ENCODE data around the gene NUDT8. TPM values are rescaled to one million over a fixed set of nuclear protein-coding genes. Genes with fewer than 3 reads are reported as not detected.

The NUDT8 gene
- total RNA-seq, 1 experiment from 2014 or later, result 6.9 TPM

- POLR2A ChIA-PET, result no interaction called here
Measured at GRCh38 chr11:67588136-67588503, 41.6 kb downstream of the NUDT8 start.

GRCh38 chr11:67586568-67587250, 43.0 kb downstream of the NUDT8 start:
- H3K27ac Mint-ChIP-seq (ENCODE audit: low read depth, unreplicated experiment), result peak overlapping the region; percentile 34

More at GRCh38 chr11:67588136-67588503, 41.6 kb downstream of the NUDT8 start:
- Mint-ChIP-seq H3K9me3 (ENCODE audit: unreplicated experiment) (no peaks in the 10 kb centered on the region), H3K4me1 (ENCODE audit: insufficient read depth, unreplicated experiment) (peaks cover 29% of the 10 kb centered on the region), H3K27ac (ENCODE audit: low read depth, unreplicated experiment) (no peak overlapping the region), H3K4me3 (ENCODE audit: unreplicated experiment) (no peak overlapping the region), H3K27me3 (ENCODE audit: insufficient read depth, unreplicated experiment) (no peaks in the 10 kb centered on the region), H3K36me3 (ENCODE audit: insufficient read depth, unreplicated experiment) (peaks cover 62% of the 10 kb centered on the region)
- BruUV-seq (replicated peaks), result no TSS peak
- intact Hi-C loops (cut with micrococcal nuclease), result no loop called here
- no peak for DNase-seq (ENCODE audit: unreplicated experiment)
- TF ChIP-seq CTCF (IDR thresholded peaks at IDR 0.05; ENCODE audit: unreplicated experiment), result no peak
- CTCF ChIA-PET, result no interaction called here

DNA sequence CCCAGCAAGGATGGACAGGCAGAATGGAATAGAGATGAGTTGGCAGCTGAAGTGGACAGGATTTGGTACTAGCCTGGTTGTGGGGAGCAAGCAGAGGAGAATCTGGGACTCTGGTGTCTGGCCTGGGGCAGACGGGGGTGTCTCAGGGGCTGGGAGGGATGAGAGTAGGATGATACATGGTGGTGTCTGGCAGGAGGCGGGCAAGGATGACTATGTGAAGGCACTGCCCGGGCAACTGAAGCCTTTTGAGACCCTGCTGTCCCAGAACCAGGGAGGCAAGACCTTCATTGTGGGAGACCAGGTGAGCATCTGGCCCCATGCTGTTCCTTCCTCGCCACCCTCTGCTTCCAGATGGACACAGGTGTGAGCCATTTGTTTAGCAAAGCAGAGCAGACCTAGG, 43.8 kb downstream of the NUDT8 start:
- peak overlapping the region; percentile 84 for H3K4me3 Mint-ChIP-seq (ENCODE audit: unreplicated experiment)

More at GRCh38 chr11:67586568-67587250, 43.0 kb downstream of the NUDT8 start:
- no peak for DNase-seq (ENCODE audit: unreplicated experiment)
- no peak for TF ChIP-seq CTCF (IDR thresholded peaks at IDR 0.05; ENCODE audit: unreplicated experiment)
- CTCF ChIA-PET, result interaction anchor here (5.2 kb wide), 1 partner anchor 14 kb away, joined by 34 read pairs; no protein-coding TSS in a partner anchor
- Mint-ChIP-seq H3K9me3 (ENCODE audit: unreplicated experiment) (no peaks in the 10 kb centered on the region), H3K36me3 (ENCODE audit: insufficient read depth, unreplicated experiment) (peaks cover 70% of the 10 kb centered on the region), H3K4me1 (ENCODE audit: insufficient read depth, unreplicated experiment) (peaks cover 38% of the 10 kb centered on the region), H3K4me3 (ENCODE audit: unreplicated experiment) (peak overlapping the region; percentile 84), H3K27me3 (ENCODE audit: insufficient read depth, unreplicated experiment) (no peaks in the 10 kb centered on the region)
- POLR2A ChIA-PET, result interaction anchor here (1.3 to 1.5 kb wide), 2 partner anchors 8 to 22 kb away, joined by 3 to 4 read pairs; no protein-coding TSS in a partner anchor
- no TSS peak for BruUV-seq (replicated peaks)
- intact Hi-C loops (cut with micrococcal nuclease), result no loop called here

More for the DNA sequence above, 43.8 kb downstream of the NUDT8 start:
- BruUV-seq (replicated peaks), result no TSS peak
- Mint-ChIP-seq H3K9me3 (ENCODE audit: unreplicated experiment) (no peaks in the 10 kb centered on the region), H3K27ac (ENCODE audit: low read depth, unreplicated experiment) (peak overlapping the region; percentile 96), H3K36me3 (ENCODE audit: insufficient read depth, unreplicated experiment) (peaks cover 70% of the 10 kb centered on the region), H3K27me3 (ENCODE audit: insufficient read depth, unreplicated experiment) (peaks cover under 1% of the 10 kb centered on the region), H3K4me1 (ENCODE audit: insufficient read depth, unreplicated experiment) (peaks cover 38% of the 10 kb centered on the region)
- ChIA-PET CTCF (interaction anchor here (0.6 to 5.2 kb wide), 2 partner anchors 13 to 241 kb away, joined by 4 to 34 read pairs; no protein-coding TSS in a partner anchor), POLR2A (interaction anchor here (0.6 to 4.4 kb wide), 4 partner anchors 8 to 28 kb away, joined by 3 to 70 read pairs (median 4); no protein-coding TSS in a partner anchor)
- DNase-seq (ENCODE audit: unreplicated experiment), result no peak
- intact Hi-C loops (cut with micrococcal nuclease), result no loop called here
- no peak for TF ChIP-seq CTCF (IDR thresholded peaks at IDR 0.05; ENCODE audit: unreplicated experiment)
